A549 (cell line): ENCODE measurements around the gene FBXO21. TPM values are rescaled to one million over a fixed set of nuclear protein-coding genes. Genes with fewer than 3 reads are reported as not detected.

Experiments used
- ATAC-seq, 2 experiments: fragments of 200-7000 bp in 1 of 2; fragments of >200 bp in 1 of 2; cut with Nextera tagmentation in 1 of 2; cut with Tn5 transposase in 1 of 2; 3 replicates each; pipeline versions ENCODE4 v1.8.0 to v1.9.1; 2018 to 2020; ENCODE audit warnings: mild to moderate bottlenecking in 1 of 2, moderate library complexity in 1 of 2
- CTCF ChIA-PET: fragments of 300-600 bp; sonication (Branson Sonifier 250); formaldehyde crosslinking; extraction: SDS; loops from one replicate; lab custom pipeline; 2021; ENCODE audit warnings: antibody characterized with exemption, inconsistent platforms; lab: Yijun Ruan, JAX
- POLR2A ChIA-PET: fragments of 350-600 bp; formaldehyde crosslinking; extraction: SDS; loops from one replicate; lab custom pipeline; 2021; ENCODE audit warnings: antibody characterized with exemption, inconsistent platforms; lab: Yijun Ruan, JAX
- DNase-seq, 2 experiments: peaks; one replicate each; pipeline versions ENCODE4 v3.0.0 to v3.0.0-alpha.2; 2011 to 2016; ENCODE audit warnings: low read depth in 1 of 2, low spot score in 1 of 2
- FAIRE-seq: peaks from 2 replicates; lab custom pipeline; 2011; peaks lifted over from hg19 to GRCh38; lab: Jason Lieb, UNC
- H3K27ac ChIP-seq, 2 experiments: fragments of >200 bp; sonication (Bioruptor Twin); formaldehyde crosslinking; 3 replicates each; pipeline ENCODE4 v1.5.1; 2016 to 2017
- H3K4me1 ChIP-seq: fragments of >200 bp; sonication (Bioruptor Twin); formaldehyde crosslinking; 3 replicates; pipeline ENCODE4 v1.6.1; 2016
- H3K4me2 ChIP-seq: fragments of >200 bp; sonication (Bioruptor Twin); formaldehyde crosslinking; 3 replicates; pipeline ENCODE4 v1.6.1; 2016
- H3K4me3 ChIP-seq: fragments of >200 bp; sonication (Bioruptor Twin); formaldehyde crosslinking; 3 replicates; pipeline ENCODE4 v1.5.1; 2016
- H3K9me3 ChIP-seq: fragments of >200 bp; sonication (Bioruptor Twin); formaldehyde crosslinking; 3 replicates; pipeline ENCODE4 v1.6.1; 2016
- CBX2 ChIP-seq: fragments of 200-600 bp; sonication (generic); IDR thresholded peaks from 2 replicates; pipeline ENCODE4 v1.6.1; 2016; ENCODE audit warnings: low read depth, mild to moderate bottlenecking, borderline replicate concordance
- CEBPB ChIP-seq, 2 experiments: fragments of >200 bp in 1 of 2; sonication (Bioruptor Twin) in 1 of 2; formaldehyde crosslinking in 1 of 2; IDR thresholded peaks; 2 replicates each; pipeline ENCODE4 v1.6.1; 2012 to 2016
- EHF ChIP-seq: fragments of 250-450 bp; sonication (Bioruptor Pico); IDR thresholded peaks from 2 replicates; pipeline ENCODE4 v1.5.0; 2020; ENCODE audit warnings: mild to moderate bottlenecking
- EP300 ChIP-seq, 2 experiments: fragments of >200 bp; sonication (Bioruptor Twin); formaldehyde crosslinking; IDR thresholded peaks; 2 replicates in 1 of 2; 3 replicates in 1 of 2; pipeline ENCODE4 v1.6.1; 2016 to 2017
- ESRRA ChIP-seq: fragments of 150-350 bp; IDR thresholded peaks from 2 replicates; pipeline ENCODE4 v1.6.1; 2014; ENCODE audit warnings: mild to moderate bottlenecking, low read length, borderline replicate concordance
- FOSB ChIP-seq: fragments of 250-450 bp; sonication (Bioruptor Pico); IDR thresholded peaks from 2 replicates; pipeline ENCODE4 v1.5.0; 2020; ENCODE audit warnings: mild to moderate bottlenecking, moderate library complexity
- HEYL ChIP-seq: fragments of 250-450 bp; sonication (Bioruptor Pico); IDR thresholded peaks from 2 replicates; pipeline ENCODE4 v1.8.0; 2021; ENCODE audit warnings: mild to moderate bottlenecking, moderate library complexity
- HOXA7 ChIP-seq: fragments of 250-450 bp; sonication (Bioruptor Pico); IDR thresholded peaks from 2 replicates; pipeline ENCODE4 v1.5.0; 2020; ENCODE audit warnings: mild to moderate bottlenecking, moderate library complexity
- HOXB13 ChIP-seq: fragments of 250-450 bp; sonication (Bioruptor Pico); IDR thresholded peaks from 2 replicates; pipeline ENCODE4 v1.5.0; 2020; ENCODE audit warnings: low read depth, mild to moderate bottlenecking, moderate library complexity
- JUN ChIP-seq, 2 experiments: fragments of >200 bp; sonication (Bioruptor Twin); formaldehyde crosslinking; IDR thresholded peaks; 2 replicates in 1 of 2; 3 replicates in 1 of 2; pipeline ENCODE4 v1.6.1; 2016 to 2017
- KDM5A ChIP-seq: fragments of 200-600 bp; sonication (generic); IDR thresholded peaks from 2 replicates; pipeline ENCODE4 v1.6.1; 2016; ENCODE audit warnings: antibody characterized with exemption, mild to moderate bottlenecking
- NPAS2 ChIP-seq: fragments of 250-450 bp; sonication (Bioruptor Pico); IDR thresholded peaks from 2 replicates; pipeline ENCODE4 v1.8.0; 2022; ENCODE audit warnings: mild to moderate bottlenecking, moderate library complexity, borderline replicate concordance
- PHF8 ChIP-seq: fragments of 200-600 bp; sonication (generic); IDR thresholded peaks from 2 replicates; pipeline ENCODE4 v1.6.1; 2016; ENCODE audit warnings: low read depth, mild to moderate bottlenecking, antibody characterized with exemption, moderate library complexity, borderline replicate concordance
- SREBF2 ChIP-seq: fragments of 450-650 bp; IDR thresholded peaks from 2 replicates; pipeline ENCODE4 v1.6.1; 2014; ENCODE audit warnings: mild to moderate bottlenecking, moderate library complexity
- TP53 ChIP-seq: fragments of 250-450 bp; sonication (Bioruptor Pico); IDR thresholded peaks from 2 replicates; pipeline ENCODE4 v1.5.0; 2021; ENCODE audit warnings: mild to moderate bottlenecking, moderate library complexity
- ZC3H11A ChIP-seq: fragments of 450-650 bp; IDR thresholded peaks from 2 replicates; pipeline ENCODE4 v1.6.1; 2014; ENCODE audit warnings: antibody characterized with exemption, mild to moderate bottlenecking
- ZSCAN20 ChIP-seq: fragments of 250-450 bp; sonication (Bioruptor Pico); IDR thresholded peaks from 2 replicates; pipeline ENCODE4 v1.8.0; 2022; ENCODE audit warnings: mild to moderate bottlenecking, moderate library complexity
- WGBS: methylation state at CpG from one replicate; pipeline ENCODE4 v1.1.6; 2017; ENCODE audit errors: missing lambda C conversion rate; 5-methylcytosine and 5-hydroxymethylcytosine counted together
- polyA plus RNA-seq, 4 experiments: library from polyadenylated mRNA; depleted of rRNA in 3 of 4; stranded (reverse); fragments of >200 nt; fragmentation: RNase III in 1 of 4; extraction: RNeasy Plus Mini Kit Qiagen cat#74134 plus additional on column Dnase treatment in 1 of 4; gene quantifications; 2 replicates in 3 of 4; 3 replicates in 1 of 4; pipeline ENCODE4 v1.2.3, GENCODE V29; 2011 to 2017

The FBXO21 gene
- polyA plus RNA-seq, 2 of the 4 experiments (the other 2 are of a cell fraction): 33.2 to 62.4 TPM

GRCh38 chr12:117148642-117149041 is 41.6 kb downstream of the FBXO21 start:
- 0 out of 5 replicates have a peak, but pooled peaks have one; percentile 22 for TF ChIP-seq EP300 (IDR thresholded peaks at IDR 0.05)
- TF ChIP-seq JUN (IDR thresholded peaks at IDR 0.05): peak in 1 of 2 experiments; percentile 23; a peak in 1 of 5 replicates
- no peak for TF ChIP-seq HOXB13 (CRISPR knock-in tag)
- no peak overlapping the region for H3K4me3 ChIP-seq
- no peaks in the 10 kb centered on the region for H3K9me3 ChIP-seq
- H3K4me2 ChIP-seq: peak overlapping the region; percentile 41
- H3K27ac ChIP-seq: peak overlapping the region; percentile 80 to 88
- ChIA-PET POLR2A (no interaction called here), CTCF (interaction anchor here (1.0 to 3.8 kb wide), 4 partner anchors 16 to 123 kb away, joined by 3 to 30 read pairs (median 4); no protein-coding TSS in a partner anchor)
- 60% methylated on average over 6 of the region's 6 CpGs for WGBS
- peak in 1 of 2 experiments; percentile 69 for DNase-seq
- ATAC-seq: peak in 1 of 2 experiments; percentile 49; a peak in 3 of 6 replicates
- FAIRE-seq: no peak
- peaks cover 73% of the 10 kb centered on the region for H3K4me1 ChIP-seq

GRCh38 chr12:117147639-117148038 is 42.6 kb downstream of the FBXO21 start:
- WGBS: 84% methylated on average over 12 of the region's 12 CpGs
- Histone ChIP-seq H3K9me3 (no peaks in the 10 kb centered on the region), H3K4me1 (peaks cover 79% of the 10 kb centered on the region)
- DNase-seq: no peak
- TF ChIP-seq JUN (IDR thresholded peaks at IDR 0.05): no peak
- TF ChIP-seq FOSB (CRISPR knock-in tag): no peak
- TF ChIP-seq CBX2: no peak
- TF ChIP-seq, all 56 proteins: peak for 0
- ATAC-seq: no peak
- Histone ChIP-seq H3K4me3 (no peak overlapping the region), H3K27ac (peak overlapping the region; percentile 80 to 88), H3K4me2 (no peak overlapping the region)
- FAIRE-seq: no peak
- ChIA-PET CTCF (interaction anchor here (0.6 to 2.4 kb wide), 3 partner anchors 17 to 539 kb away, joined by 3 to 8 read pairs (median 4); no protein-coding TSS in a partner anchor), POLR2A (interaction anchor here (0.7 kb wide), 1 partner anchor 549 kb away, joined by 5 read pairs; no protein-coding TSS in a partner anchor)

GRCh38 chr12:117145597-117146154 is 44.6 kb downstream of the FBXO21 start:
- ATAC-seq (no peak), DNase-seq (no peak), FAIRE-seq (no peak)
- H3K9me3 ChIP-seq: no peaks in the 10 kb centered on the region
- POLR2A ChIA-PET: no interaction called here
- CTCF ChIA-PET: interaction anchor here (2.4 to 2.9 kb wide), 2 partner anchors 9 to 44 kb away, joined by 6 to 8 read pairs; no protein-coding TSS in a partner anchor
- peaks cover 83% of the 10 kb centered on the region for H3K4me1 ChIP-seq
- H3K27ac ChIP-seq: peak overlapping the region; percentile 88 to 97
- 0 out of 2 replicates have a peak, but pooled peaks have one; percentile 41 for TF ChIP-seq EHF (CRISPR knock-in tag)
- no peak for TF ChIP-seq CEBPB (IDR thresholded peaks at IDR 0.05)
- no peak for TF ChIP-seq KDM5A
- peak; percentile 72; the same call in 1 of the 2 replicates for TF ChIP-seq HOXB13 (CRISPR knock-in tag)
- WGBS: 93% methylated on average over 13 of the region's 13 CpGs
- no peak overlapping the region for H3K4me2 ChIP-seq
- H3K4me3 ChIP-seq: no peak overlapping the region

- H3K27ac ChIP-seq: peak overlapping the region; percentile 92 to 97
- peak overlapping the region; percentile 81; the same call in 1 of the 3 replicates for H3K4me2 ChIP-seq
- FAIRE-seq (no peak), DNase-seq (no peak), ATAC-seq (no peak)
- H3K4me1 ChIP-seq: peaks cover 83% of the 10 kb centered on the region
- H3K4me3 ChIP-seq: no peak overlapping the region
- 95% methylated on average over 15 of the region's 15 CpGs for WGBS
- ChIA-PET POLR2A (no interaction called here), CTCF (interaction anchor here (2.9 kb wide), 1 partner anchor 10 kb away, joined by 6 read pairs; no protein-coding TSS in a partner anchor)
- H3K9me3 ChIP-seq: no peaks in the 10 kb centered on the region
- TF ChIP-seq CBX2 (no peak), ZSCAN20 (no peak), ESRRA (no peak), HOXA7 (CRISPR knock-in tag) (no peak), SREBF2 (no peak), NPAS2 (CRISPR knock-in tag) (no peak), PHF8 (no peak), HEYL (CRISPR knock-in tag) (no peak), TP53 (CRISPR knock-in tag) (no peak), ZC3H11A (no peak)
These were observed 45.7 kb downstream of the FBXO21 start for GRCh38 chr12:117144599-117144998.
